Measurements from ENCODE around the gene RBFOX2.

Gene RBFOX2

GRCh38 chr22:35893698-35894097, 134.9 kb downstream of the RBFOX2 start:
- DNase-seq: no peak

DNA sequence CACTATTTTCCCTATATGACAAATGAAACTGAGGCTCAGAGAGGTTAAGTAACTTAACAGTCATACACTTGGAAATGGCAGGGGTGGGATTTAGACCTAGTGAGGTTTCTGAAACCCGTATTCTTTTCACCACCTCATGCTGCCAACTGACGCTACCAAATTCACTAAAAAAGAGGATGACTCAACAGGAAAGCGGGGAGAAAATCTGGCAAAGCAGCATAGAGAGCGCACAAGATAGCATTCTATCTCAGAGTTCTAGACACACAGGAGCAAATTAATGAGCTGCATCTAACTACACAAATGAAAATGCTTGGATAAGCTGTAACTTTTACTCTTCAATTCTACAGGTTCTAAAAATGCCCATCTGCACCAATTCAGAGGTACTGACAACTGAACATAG, 136.4 kb downstream of the RBFOX2 start:
- DNase-seq: no peak

DNA sequence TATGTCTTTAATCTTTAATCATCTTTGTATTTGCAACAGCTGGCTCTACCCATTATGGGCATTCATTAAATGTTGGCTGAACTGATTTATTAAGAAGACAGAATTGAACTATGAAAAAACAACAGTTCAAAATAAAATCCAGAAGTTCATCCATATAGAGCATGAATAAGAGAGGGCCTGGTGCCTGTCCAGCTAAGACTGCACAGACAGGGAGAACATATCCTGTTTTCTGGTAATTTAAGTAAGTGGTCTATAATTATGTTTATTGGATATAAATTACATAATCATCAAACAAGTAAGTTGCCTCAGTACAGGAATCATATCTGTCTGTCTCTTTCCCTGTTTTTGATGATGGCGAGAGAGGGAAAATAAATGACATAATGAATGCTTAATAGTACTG, 137.2 kb downstream of the RBFOX2 start:
- no peak for DNase-seq

- DNase-seq: no peak
Measured at GRCh38 chr22:35889071-35889470, 139.6 kb downstream of the RBFOX2 start.

DNA sequence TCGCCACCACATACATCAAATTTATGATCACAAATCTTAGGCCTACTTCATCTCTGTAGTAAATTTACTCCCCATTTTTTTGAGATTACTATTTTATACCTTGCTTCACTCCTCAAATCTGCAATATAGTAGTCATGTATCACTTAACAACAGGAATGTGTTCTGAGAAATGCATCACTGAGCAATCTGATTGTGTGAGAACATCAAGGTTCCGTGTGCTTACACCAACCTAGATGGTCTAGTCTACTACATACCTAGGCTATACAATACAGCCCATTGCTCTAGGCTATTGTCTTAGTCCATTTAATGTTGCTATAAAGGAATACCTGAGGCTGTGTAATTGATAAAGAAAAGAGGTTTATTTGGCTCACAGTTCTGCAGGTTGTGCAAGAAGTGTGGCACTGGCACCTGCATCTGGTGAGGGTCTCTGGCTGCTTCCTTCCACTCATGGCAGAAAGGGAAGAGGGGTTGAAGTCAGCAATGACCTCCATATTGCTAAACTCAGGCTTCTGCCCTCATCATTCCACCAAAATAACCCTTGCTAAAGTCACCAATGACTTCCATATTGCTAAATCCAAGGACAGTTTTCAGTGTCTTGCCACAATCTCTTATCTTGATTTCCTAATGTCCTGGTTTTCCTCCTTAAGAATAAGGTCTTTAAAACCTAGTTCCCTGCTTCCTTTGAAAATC, 140.3 kb downstream of the RBFOX2 start:
- DNase-seq: no peak

- no peak for DNase-seq
Measured at GRCh38 chr22:35887296-35887875, 141.2 kb downstream of the RBFOX2 start.

DNA sequence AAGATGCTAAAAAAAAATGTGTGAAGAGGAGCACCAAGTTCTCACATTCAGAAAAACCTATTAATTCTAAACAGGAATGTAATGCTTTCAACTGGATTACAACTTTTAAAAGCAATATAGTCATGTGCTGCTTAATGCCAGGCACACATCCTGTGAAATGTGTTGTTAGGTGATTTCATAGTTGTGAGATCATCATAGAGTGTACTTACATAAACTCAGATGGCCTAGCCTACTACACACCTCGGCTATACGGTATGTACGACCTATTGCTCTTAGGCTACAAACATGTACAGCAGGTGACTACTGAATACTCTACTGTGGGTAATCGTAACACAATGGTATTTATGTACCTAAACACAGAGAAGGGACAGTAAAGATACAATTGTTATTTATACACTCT, 142.3 kb downstream of the RBFOX2 start:
- no peak for DNase-seq

GRCh38 chr22:35884529-35884928, 144.1 kb downstream of the RBFOX2 start:
- no peak for DNase-seq

- DNase-seq: no peak
Measured at GRCh38 chr22:35883031-35883620, 145.5 kb downstream of the RBFOX2 start.

DNA sequence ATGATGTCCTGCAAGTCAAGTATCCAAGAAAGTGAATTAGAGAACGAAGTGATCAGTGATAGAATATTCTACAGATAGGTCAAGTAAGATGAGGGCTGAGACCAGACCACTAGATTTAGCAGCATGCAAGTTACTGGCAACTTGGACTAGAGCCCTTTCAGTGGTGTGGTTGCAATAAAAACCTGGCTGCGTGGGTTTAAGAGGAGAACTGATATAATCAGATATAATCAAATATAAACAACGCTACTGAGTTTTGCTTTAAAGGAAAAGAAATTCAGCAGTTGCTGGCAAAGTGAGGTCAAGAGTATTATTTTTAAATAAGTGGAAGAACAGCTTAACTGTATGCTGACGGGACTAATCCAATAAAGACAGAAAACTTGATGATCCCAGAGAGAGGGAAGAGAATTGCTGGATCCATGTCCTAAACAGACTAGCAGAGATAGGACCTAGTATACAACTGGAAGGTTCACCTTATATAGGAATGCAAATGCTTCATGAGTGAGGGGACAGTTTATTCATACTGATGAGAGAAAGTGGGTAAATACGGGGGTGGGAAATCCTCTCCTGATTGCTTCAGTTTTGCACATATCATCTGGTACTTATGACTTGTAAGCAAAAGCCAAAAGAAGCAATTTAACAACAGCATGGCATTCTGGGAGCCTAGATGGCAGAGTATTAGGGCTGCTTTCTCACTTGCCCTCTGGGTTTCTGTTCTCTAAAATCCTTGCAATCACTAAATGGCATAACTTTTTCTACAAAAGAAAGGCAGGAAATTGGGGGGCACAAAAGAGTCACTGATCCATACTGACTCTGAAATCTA, 146.2 kb downstream of the RBFOX2 start:
- no peak for DNase-seq

DNA sequence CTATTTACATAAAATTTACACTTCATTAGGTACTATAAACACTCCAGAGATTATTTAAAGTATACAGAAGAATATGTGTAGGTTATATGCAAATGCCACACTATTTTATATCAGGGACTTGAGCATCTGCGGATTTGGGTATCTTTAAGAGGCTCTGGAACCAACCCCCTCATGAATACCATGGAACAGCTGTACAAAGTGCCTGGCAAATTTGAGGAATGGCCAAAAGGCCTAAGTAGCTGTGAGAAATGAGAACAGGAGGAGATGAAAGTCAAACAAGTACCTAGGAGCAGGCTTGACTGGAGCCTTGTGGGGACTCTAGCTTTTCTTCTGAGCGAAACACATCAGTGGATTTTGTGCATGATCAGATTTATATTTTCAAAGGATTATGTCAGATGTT, 149.3 kb downstream of the RBFOX2 start:
- DNase-seq: no peak

- no peak for DNase-seq
Measured at GRCh38 chr22:35873426-35873825, 155.2 kb downstream of the RBFOX2 start.

DNA sequence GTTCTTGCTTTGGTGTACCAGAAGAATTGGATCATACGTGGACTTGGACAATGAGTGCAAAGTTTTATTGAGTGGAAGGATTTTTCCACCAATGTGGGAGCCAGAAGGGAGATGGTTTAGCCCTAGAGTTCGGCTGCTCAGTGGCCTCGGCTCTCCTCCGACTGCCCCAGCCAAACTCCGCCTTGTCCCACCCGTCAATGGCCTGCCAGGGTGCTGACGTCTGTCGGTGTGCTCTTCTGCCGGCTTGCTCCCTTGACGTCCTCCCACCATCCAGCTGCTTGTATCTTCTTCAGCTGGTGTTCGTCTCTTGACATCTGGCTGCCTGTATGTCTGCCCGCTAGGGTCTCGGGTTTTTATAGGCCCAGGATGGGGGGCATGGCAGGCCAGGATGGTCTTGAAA, 156.2 kb downstream of the RBFOX2 start:
- no peak for DNase-seq

DNA sequence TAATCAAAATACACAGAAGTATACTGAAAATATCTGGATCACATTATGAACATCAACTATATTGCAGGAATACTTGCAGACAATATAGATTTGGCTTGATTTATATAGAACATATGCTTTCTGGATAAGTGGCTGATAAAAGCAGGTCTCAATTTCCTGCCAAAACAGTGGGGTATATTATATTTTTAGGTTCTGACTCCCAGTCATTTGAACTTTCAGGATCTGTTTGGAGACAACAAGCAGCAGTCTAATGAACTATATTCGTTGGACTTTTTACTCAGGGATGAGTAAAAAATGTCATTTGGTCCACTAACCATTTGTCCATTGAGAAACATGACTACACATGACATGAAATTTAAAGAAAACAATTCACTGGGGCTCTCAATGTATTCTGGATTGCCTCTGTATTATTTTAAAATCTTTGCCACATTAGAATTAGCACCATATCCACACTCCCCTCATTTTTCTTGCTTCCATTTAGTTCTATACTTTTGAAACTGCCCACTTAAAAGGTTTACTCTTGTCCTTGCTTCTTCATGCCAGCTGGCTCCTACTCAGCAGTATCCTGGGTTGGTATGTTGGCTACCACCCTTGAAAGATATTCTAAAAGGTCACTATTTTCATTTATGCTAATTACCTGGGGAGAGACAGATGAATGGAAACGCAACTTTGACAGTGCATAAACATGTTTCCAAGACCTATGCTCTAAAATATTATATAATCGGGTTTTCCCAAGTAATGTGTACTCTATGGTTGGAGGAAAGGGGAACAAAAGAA, 157.9 kb downstream of the RBFOX2 start:
- no peak for DNase-seq

DNA sequence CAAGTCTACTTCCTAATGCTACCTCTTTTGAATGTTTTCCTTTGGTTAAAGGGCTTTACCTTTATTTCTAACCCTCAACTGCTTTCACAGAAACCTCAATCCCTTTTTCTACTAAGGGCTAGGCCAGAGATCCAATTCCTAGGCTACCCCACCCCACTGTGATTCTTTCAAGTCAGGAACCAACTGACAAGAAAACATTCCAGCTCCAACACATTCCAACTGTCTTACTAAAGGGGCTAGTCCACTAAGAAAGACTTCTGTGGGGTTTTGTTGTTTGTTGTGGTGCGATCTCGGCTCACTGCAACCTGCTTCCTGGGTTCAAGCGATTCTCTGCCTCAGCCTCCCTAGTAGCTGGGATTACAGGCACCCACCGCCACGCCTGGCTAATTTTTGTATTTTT, 159.7 kb downstream of the RBFOX2 start:
- DNase-seq: no peak

DNA sequence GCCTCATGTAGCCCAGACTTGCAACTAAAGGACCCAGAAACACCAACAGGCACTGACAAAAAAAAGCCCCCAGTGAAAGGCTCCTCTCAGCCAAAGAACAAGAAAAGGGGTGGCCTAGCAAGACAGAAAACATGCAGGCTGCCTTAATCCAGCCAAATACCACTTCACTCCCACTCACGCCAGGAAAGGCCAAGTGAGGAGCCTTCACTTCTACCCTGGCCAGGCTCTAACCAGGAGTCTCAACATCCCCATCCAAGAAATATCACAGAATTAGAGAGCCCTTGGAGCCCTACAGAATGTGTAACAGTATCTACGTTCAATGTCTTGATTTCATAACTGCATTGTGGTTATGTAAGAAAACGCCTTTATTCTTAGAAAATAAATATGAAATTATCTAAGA, 162.0 kb downstream of the RBFOX2 start:
- DNase-seq: no peak

GRCh38 chr22:35864545-35865165, 164.0 kb downstream of the RBFOX2 start:
- DNase-seq: no peak

- no peak for DNase-seq
Measured at GRCh38 chr22:35863432-35863831, 165.2 kb downstream of the RBFOX2 start.

DNA sequence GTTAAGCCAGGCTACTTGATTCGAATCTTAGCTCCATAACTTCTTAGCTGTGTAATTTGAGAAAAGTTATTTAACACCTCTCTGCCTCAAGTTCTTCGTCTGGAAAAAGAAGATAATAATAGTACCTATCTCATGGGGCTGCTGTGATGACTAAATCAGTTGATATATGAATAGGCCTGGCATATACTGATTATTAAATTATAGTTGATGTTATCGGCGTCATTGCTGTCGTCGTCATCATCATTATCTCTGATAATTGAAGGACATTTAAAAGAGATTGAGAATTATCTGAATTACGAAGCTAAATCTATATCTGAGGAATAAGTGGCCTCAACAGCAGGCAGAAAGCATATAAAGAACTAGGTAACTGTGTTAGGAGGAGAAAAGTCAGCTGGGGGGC, 165.9 kb downstream of the RBFOX2 start:
- DNase-seq: no peak

DNA sequence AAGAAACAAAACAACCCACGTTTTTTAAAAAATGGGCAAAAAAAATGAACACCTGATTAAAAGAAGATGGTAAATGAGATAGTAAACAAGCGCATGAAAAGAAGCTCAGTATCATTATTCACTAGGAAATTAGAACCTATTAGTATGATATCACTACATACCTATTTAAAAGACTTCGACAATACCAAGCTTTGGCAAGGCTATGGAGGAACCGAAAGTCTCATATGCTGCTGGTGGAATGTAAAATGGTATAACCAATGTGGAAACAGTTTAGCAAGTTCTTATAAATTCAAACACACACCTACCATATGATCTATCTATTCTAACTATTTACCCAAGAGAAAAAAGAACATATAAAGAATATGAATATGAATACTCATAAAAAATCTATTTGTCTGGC, 167.2 kb downstream of the RBFOX2 start:
- DNase-seq: no peak

DNA sequence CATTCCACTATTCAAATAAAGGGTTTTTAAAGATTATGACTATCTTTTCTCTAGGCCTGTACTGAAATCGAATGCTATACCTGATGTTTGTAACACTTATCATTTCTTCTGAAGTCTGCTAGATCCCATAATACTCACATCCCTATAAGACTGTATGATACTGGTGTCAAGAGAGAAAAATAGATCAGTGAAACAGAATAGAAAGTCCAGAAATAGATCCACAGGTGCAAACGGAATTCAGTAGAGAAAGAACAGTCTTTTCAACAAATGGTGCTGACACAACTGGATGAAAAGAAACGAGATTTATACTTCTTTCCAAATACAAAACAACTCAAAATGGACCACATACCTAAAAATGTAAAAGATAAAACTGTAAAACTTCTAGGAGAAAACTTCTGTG, 167.8 kb downstream of the RBFOX2 start:
- no peak for DNase-seq

DNA sequence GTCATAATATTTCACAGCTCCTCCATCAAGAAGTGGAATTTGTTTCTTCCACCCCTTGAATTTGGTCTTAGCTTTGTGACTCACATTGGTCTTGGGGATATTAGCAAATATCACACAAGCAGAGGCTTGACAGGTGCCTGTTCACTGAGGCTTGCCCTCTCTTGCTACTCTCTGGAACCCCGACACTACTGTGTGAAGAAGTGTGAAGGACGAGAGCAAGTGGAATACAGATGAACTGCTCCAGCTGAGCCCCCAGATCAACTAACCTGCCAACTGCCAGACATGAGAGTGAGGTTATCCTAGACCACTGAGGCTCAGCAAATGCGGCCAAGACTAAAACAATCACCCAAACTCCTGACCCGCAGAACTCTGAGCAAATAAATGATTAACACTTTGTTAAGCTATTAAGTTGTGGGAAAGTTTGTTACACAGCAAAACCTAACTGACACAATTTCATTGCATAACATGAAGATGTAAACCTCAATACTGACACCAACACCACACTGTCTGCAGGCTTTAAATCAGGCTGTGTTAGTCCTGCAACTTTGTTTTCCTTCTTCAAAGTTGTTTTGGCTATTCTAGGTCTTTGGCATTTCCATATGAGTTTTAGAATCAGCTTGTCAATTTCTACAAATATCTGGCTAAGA, 168.4 kb downstream of the RBFOX2 start:
- no peak for DNase-seq

All from activated CD8-positive, alpha-beta memory T cell treated with anti-CD3 and anti-CD28 coated beads for 24 hours (primary cell).